ENCODE data around the gene ABCG2. TPM values are rescaled to one million over a fixed set of nuclear protein-coding genes. Genes with fewer than 3 reads are reported as not detected.

Gene ABCG2
- total RNA-seq, 1 experiment from 2014 or later, result 0.24 TPM

GRCh38 chr4:88063634-88064296, 94.7 kb downstream of the ABCG2 start:
- Mint-ChIP-seq H3K27me3 (ENCODE audit: unreplicated experiment) (no peaks in the 10 kb centered on the region), H3K27ac (ENCODE audit: unreplicated experiment) (no peak overlapping the region), H3K36me3 (ENCODE audit: insufficient read depth, unreplicated experiment) (peaks cover 16% of the 10 kb centered on the region), H3K9me3 (ENCODE audit: low read depth, unreplicated experiment) (no peaks in the 10 kb centered on the region), H3K4me1 (ENCODE audit: low read depth, unreplicated experiment) (no peaks in the 10 kb centered on the region), H3K4me3 (ENCODE audit: low read depth, unreplicated experiment) (no peak overlapping the region)
- no TSS peak for BruUV-seq (replicated peaks)
- DNase-seq, result no peak
- CTCF ChIA-PET, result no interaction called here
- no peak for TF ChIP-seq CTCF (IDR thresholded peaks at IDR 0.05; ENCODE audit: unreplicated experiment)
- intact Hi-C loops (cut with micrococcal nuclease; ENCODE audit: unreplicated experiment), result no loop called here

- no peak for DNase-seq
- TF ChIP-seq CTCF (IDR thresholded peaks at IDR 0.05; ENCODE audit: unreplicated experiment), result no peak
- H3K4me3 Mint-ChIP-seq (ENCODE audit: low read depth, unreplicated experiment), result no peak overlapping the region
- no peak overlapping the region for H3K27ac Mint-ChIP-seq (ENCODE audit: unreplicated experiment)
- H3K4me1 Mint-ChIP-seq (ENCODE audit: low read depth, unreplicated experiment), result no peaks in the 10 kb centered on the region
- no peaks in the 10 kb centered on the region for H3K27me3 Mint-ChIP-seq (ENCODE audit: unreplicated experiment)
- intact Hi-C loops (cut with micrococcal nuclease; ENCODE audit: unreplicated experiment), result no loop called here
- peaks cover 14% of the 10 kb centered on the region for H3K36me3 Mint-ChIP-seq (ENCODE audit: insufficient read depth, unreplicated experiment)
- H3K9me3 Mint-ChIP-seq (ENCODE audit: low read depth, unreplicated experiment), result no peaks in the 10 kb centered on the region
- CTCF ChIA-PET, result no interaction called here
- no TSS peak for BruUV-seq (replicated peaks)
These were observed 95.6 kb downstream of the ABCG2 start for GRCh38 chr4:88062843-88063242.

- BruUV-seq (replicated peaks), result no TSS peak
- no peak overlapping the region for H3K4me3 Mint-ChIP-seq (ENCODE audit: low read depth, unreplicated experiment)
- TF ChIP-seq CTCF (IDR thresholded peaks at IDR 0.05; ENCODE audit: unreplicated experiment), result no peak
- no peak overlapping the region for H3K27ac Mint-ChIP-seq (ENCODE audit: unreplicated experiment)
- no peak for DNase-seq
- intact Hi-C loops (cut with micrococcal nuclease; ENCODE audit: unreplicated experiment), result no loop called here
- H3K36me3 Mint-ChIP-seq (ENCODE audit: insufficient read depth, unreplicated experiment), result peaks cover 13% of the 10 kb centered on the region
- no peaks in the 10 kb centered on the region for H3K27me3 Mint-ChIP-seq (ENCODE audit: unreplicated experiment)
- CTCF ChIA-PET, result no interaction called here
- H3K9me3 Mint-ChIP-seq (ENCODE audit: low read depth, unreplicated experiment), result no peaks in the 10 kb centered on the region
- no peaks in the 10 kb centered on the region for H3K4me1 Mint-ChIP-seq (ENCODE audit: low read depth, unreplicated experiment)
These were observed 96.1 kb downstream of the ABCG2 start for GRCh38 chr4:88062311-88062710.

GRCh38 chr4:88060431-88060830, 98.0 kb downstream of the ABCG2 start:
- no peak for TF ChIP-seq CTCF (IDR thresholded peaks at IDR 0.05; ENCODE audit: unreplicated experiment)
- peaks cover 18% of the 10 kb centered on the region for H3K36me3 Mint-ChIP-seq (ENCODE audit: insufficient read depth, unreplicated experiment)
- intact Hi-C loops (cut with micrococcal nuclease; ENCODE audit: unreplicated experiment), result no loop called here
- H3K9me3 Mint-ChIP-seq (ENCODE audit: low read depth, unreplicated experiment), result no peaks in the 10 kb centered on the region
- H3K4me3 Mint-ChIP-seq (ENCODE audit: low read depth, unreplicated experiment), result no peak overlapping the region
- no peak overlapping the region for H3K27ac Mint-ChIP-seq (ENCODE audit: unreplicated experiment)
- CTCF ChIA-PET, result no interaction called here
- H3K27me3 Mint-ChIP-seq (ENCODE audit: unreplicated experiment), result no peaks in the 10 kb centered on the region
- H3K4me1 Mint-ChIP-seq (ENCODE audit: low read depth, unreplicated experiment), result no peaks in the 10 kb centered on the region
- BruUV-seq (replicated peaks), result no TSS peak
- DNase-seq, result no peak
